Omental fat pad (tissue), 4 donors: Measurements from ENCODE around the gene FN3K. TPM values are rescaled to one million over a fixed set of nuclear protein-coding genes. Genes with fewer than 3 reads are reported as not detected.

Experiments used
- ATAC-seq: fragments of 150-250 bp; one replicate; pipeline ENCODE4 v1.9.1; 2016; ENCODE audit warnings: mild to moderate bottlenecking, moderate library complexity; ENCODE audit not compliant: low FRiP score
- DNase-seq: peaks from one replicate; pipeline ENCODE4 v3.0.0-alpha.2; 2019; ENCODE audit warnings: low spot score
- total RNA-seq, 4 donors: library from RNA; depleted of rRNA; stranded (reverse); fragments of >200 nt; gene quantifications; one replicate each; pipeline ENCODE4 v1.1.0, GENCODE V29; 2016
- TF ChIP-seq, protein P1 (sequence below), 3 donors: fragments of 450-650 bp; IDR thresholded peaks; one replicate each; pipeline ENCODE4 v1.5.1; 2016 to 2017; ENCODE audit warnings: antibody characterized with exemption in 3 of 3, mild to moderate bottlenecking in 3 of 3, moderate library complexity in 2 of 3

FN3K gene
- total RNA-seq, 4 donors from 2014 or later = 2.8 to 13.0 (median 7.5) TPM

DNA sequence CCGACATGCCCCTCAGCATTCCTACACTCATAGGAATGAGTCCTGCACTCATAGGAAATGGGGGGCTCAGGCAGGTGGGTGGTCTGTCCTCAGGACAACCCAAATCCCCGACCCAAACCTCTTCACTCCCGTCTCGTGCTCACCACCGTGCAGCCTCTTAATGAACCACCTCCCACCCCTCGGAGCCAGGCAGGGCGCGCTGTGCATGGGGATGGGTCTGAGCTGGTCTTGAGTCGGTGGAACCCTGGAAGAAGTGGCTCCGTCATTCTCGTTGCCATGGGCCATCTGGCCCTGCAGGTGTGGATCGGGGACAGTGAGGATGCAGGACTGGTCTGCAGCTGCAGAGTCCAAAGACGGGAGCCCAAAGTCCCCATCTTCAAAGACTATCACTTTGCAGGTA, 30.5 kb upstream of the FN3K start:
- no peak for DNase-seq
- TF ChIP-seq, protein P1, sequence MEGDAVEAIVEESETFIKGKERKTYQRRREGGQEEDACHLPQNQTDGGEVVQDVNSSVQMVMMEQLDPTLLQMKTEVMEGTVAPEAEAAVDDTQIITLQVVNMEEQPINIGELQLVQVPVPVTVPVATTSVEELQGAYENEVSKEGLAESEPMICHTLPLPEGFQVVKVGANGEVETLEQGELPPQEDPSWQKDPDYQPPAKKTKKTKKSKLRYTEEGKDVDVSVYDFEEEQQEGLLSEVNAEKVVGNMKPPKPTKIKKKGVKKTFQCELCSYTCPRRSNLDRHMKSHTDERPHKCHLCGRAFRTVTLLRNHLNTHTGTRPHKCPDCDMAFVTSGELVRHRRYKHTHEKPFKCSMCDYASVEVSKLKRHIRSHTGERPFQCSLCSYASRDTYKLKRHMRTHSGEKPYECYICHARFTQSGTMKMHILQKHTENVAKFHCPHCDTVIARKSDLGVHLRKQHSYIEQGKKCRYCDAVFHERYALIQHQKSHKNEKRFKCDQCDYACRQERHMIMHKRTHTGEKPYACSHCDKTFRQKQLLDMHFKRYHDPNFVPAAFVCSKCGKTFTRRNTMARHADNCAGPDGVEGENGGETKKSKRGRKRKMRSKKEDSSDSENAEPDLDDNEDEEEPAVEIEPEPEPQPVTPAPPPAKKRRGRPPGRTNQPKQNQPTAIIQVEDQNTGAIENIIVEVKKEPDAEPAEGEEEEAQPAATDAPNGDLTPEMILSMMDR (IDR thresholded peaks at IDR 0.05) = no peak
- no peak for ATAC-seq

GRCh38 chr17:82705756-82706155, 29.7 kb upstream of the FN3K start:
- TF ChIP-seq, protein P1 (IDR thresholded peaks at IDR 0.05) = no peak
- no peak for ATAC-seq
- no peak for DNase-seq

DNA sequence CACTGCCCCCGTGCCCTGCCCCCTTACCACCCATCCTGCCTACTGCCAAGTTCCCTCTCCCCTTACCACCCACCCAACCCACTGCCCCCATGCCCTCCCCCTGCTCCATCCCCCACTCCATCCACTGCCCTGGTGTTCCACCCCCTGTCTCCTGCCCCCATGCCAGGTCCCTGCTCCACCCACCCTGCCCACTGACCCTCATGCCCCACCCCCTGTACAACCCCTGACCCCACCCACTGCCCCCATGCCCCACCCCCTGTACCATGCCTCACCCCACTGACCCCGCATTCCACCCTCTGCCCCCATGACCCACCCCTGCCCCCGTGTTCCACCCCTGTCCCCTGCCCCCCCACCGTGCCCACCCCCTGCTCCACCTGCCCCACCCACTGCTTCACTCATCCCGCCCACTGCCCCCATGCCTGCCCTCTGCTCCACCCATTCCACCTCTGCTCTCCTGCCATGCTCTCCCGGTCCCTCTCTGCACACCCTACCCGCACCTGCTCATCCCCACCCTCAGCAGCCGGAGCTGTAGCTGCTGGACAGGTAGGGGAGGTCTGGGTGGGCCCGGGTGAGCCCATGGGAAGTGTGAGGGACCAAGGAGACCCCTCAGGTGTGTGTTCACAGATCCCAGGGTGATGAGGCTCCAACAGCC, 26.3 kb upstream of the FN3K start:
- TF ChIP-seq, protein P1 (IDR thresholded peaks at IDR 0.05) = no peak
- ATAC-seq (no peak), DNase-seq (no peak)

GRCh38 chr17:82709676-82710498, 25.5 kb upstream of the FN3K start:
- DNase-seq (no peak), ATAC-seq (no peak)
- TF ChIP-seq, protein P1 (IDR thresholded peaks at IDR 0.05) = no peak

DNA sequence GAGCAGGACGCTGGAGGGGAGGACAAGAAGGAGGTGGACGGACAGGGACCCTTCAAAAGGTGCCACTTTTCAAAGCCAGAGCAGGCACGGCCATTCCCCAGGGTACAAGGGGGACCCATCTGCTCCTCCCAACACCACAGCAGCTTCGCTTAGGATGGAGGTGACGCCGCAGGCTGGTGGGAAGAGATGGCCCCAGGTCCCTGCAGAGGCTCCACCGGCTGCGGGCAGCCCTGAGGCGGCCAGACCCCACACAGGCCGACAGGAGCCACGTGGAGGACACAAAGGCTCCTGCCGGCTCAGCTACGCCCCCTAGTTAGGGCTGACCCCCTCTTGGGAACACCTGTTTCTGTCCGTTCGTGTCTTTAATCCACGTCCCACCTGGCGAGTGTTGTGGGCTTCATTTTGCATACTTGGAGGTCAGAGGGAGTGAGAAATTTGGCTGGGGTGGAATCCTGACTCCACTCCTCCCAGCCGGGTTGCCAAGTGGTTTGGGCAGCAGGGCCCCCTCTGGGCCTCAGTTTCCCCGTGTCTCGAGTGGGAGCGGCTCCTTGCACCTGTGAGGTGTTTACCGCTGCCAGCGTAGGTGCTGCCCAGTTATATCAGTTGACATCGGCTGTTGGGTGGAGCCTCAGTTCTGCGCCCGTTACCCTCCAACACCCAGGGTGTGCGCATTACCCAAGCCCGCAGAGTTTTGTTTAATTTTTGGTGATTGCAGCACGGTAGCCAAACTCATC, 24.7 kb upstream of the FN3K start:
- DNase-seq (no peak), ATAC-seq (no peak)
- TF ChIP-seq, protein P1 (IDR thresholded peaks at IDR 0.05) = no peak

DNA sequence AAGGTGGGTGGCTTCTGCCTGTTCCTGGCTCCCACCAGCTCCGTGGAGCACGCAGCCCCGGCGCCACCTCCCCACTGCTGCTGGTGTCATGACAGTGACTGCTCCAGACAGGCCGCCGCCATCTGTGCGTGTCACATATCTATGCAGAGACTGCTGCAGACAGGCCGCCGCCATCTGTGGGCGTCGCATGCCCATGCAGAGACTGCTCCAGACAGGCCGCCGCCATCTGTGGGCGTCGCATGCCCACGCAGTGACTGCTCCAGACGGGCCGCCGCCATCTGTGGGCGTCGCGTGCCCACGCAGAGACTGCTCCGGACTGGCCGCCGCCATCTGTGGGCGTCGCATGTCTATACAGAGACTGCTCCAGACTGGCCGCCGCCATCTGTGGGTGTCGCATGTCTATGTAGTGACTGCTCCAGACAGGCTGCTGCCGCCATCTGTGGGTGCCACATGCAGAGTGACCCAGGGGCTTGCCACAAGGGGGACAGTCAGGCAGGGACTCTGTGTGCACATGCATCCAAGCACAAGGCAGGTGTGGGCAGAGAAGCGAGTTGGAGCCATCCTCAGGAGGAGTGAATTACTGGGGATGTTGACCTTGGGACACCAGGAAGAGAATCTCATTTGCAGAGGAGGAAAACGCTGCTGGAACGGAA, 22.2 kb upstream of the FN3K start:
- no peak for ATAC-seq
- TF ChIP-seq, protein P1 (IDR thresholded peaks at IDR 0.05) = no peak
- DNase-seq = no peak
